Naive thymus-derived CD8-positive, alpha-beta T cell (primary cell): ENCODE data around the gene MED15. TPM values are rescaled to one million over a fixed set of nuclear protein-coding genes. Genes with fewer than 3 reads are reported as not detected.
A peak's percentile ranks its signal among the peaks of the same experiment; 100 is the strongest.

Source experiments
- ATAC-seq, 2 donors: fragments of 150-1000 bp; cut with Tn5 transposase in 1 of 2; sonication (Bioruptor Pico), chemical (Tn5 transposase) in 1 of 2; 1 replicate in 1 of 2; 2 replicates in 1 of 2; pipeline ENCODE4 v1.10.0; 2021; ENCODE audit warnings: mild to moderate bottlenecking in 2 of 2, moderate library complexity in 2 of 2
- POLR2A ChIA-PET: fragments of 350-600 bp; sonication (Branson Sonifier 250); formaldehyde crosslinking; loops from one replicate; lab custom pipeline; 2021; ENCODE audit warnings: antibody characterized with exemption; lab: Charles Lee
- DNase-seq, 10 donors: peaks; one replicate each; pipeline versions ENCODE4 v3.0.0 to v3.0.0-alpha.2; 2020 to 2022
- H3K27ac Mint-ChIP-seq, 10 donors: one replicate each; pipeline ENCODE4 v1.8.0; 2020 to 2022; ENCODE audit warnings: mild to moderate bottlenecking in 10 of 10, mixed read lengths in 10 of 10, moderate library complexity in 4 of 10, inconsistent platforms in 1 of 10
- H3K27me3 Mint-ChIP-seq, 5 donors: one replicate each; pipeline ENCODE4 v1.8.0; 2021 to 2022; ENCODE audit warnings: mixed read lengths in 5 of 5
- H3K36me3 Mint-ChIP-seq, 3 donors: one replicate each; pipeline ENCODE4 v1.8.0; 2020 to 2022; ENCODE audit warnings: mixed read lengths in 3 of 3, mild to moderate bottlenecking in 2 of 3, inconsistent platforms in 1 of 3
- H3K4me1 Mint-ChIP-seq, 4 donors: one replicate each; pipeline ENCODE4 v1.8.0; 2021 to 2022; ENCODE audit warnings: mixed read lengths in 4 of 4
- H3K4me3 Mint-ChIP-seq, 10 donors: one replicate each; pipeline ENCODE4 v1.8.0; 2020 to 2022; ENCODE audit warnings: mild to moderate bottlenecking in 10 of 10, mixed read lengths in 10 of 10, moderate library complexity in 6 of 10, inconsistent platforms in 1 of 10
- H3K9me3 Mint-ChIP-seq, 9 donors: one replicate each; pipeline ENCODE4 v1.8.0; 2020 to 2022; ENCODE audit warnings: mixed read lengths in 9 of 9, mild to moderate bottlenecking in 3 of 9, inconsistent platforms in 1 of 9, moderate library complexity in 1 of 9
- polyA plus RNA-seq, 3 donors: library from polyadenylated mRNA; unstranded; fragments of 300-500 nt; fragmentation: Illumina TruSeq; gene quantifications; one replicate each; pipeline ENCODE4 v1.2.3, GENCODE V29; 2021
- total RNA-seq, 8 experiments: library from RNA in 2 of 8; stranded (reverse) in 2 of 8; gene quantifications; one replicate each; pipeline ENCODE4 v1.2.3 and lab custom pipeline; 2021 to 2026

MED15 gene, protein sequence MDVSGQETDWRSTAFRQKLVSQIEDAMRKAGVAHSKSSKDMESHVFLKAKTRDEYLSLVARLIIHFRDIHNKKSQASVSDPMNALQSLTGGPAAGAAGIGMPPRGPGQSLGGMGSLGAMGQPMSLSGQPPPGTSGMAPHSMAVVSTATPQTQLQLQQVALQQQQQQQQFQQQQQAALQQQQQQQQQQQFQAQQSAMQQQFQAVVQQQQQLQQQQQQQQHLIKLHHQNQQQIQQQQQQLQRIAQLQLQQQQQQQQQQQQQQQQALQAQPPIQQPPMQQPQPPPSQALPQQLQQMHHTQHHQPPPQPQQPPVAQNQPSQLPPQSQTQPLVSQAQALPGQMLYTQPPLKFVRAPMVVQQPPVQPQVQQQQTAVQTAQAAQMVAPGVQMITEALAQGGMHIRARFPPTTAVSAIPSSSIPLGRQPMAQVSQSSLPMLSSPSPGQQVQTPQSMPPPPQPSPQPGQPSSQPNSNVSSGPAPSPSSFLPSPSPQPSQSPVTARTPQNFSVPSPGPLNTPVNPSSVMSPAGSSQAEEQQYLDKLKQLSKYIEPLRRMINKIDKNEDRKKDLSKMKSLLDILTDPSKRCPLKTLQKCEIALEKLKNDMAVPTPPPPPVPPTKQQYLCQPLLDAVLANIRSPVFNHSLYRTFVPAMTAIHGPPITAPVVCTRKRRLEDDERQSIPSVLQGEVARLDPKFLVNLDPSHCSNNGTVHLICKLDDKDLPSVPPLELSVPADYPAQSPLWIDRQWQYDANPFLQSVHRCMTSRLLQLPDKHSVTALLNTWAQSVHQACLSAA
- total RNA-seq, result 100 to 1,000 TPM; 308 to 327 TPM
- 10 to 100 TPM; 25.4 to 85.2 (median 38.2) TPM for polyA plus RNA-seq
- 80.1 to 211 (median 155) reads per million in 6 experiments for total RNA-seq (lab: John Stamatoyannopoulos, UW)

DNA sequence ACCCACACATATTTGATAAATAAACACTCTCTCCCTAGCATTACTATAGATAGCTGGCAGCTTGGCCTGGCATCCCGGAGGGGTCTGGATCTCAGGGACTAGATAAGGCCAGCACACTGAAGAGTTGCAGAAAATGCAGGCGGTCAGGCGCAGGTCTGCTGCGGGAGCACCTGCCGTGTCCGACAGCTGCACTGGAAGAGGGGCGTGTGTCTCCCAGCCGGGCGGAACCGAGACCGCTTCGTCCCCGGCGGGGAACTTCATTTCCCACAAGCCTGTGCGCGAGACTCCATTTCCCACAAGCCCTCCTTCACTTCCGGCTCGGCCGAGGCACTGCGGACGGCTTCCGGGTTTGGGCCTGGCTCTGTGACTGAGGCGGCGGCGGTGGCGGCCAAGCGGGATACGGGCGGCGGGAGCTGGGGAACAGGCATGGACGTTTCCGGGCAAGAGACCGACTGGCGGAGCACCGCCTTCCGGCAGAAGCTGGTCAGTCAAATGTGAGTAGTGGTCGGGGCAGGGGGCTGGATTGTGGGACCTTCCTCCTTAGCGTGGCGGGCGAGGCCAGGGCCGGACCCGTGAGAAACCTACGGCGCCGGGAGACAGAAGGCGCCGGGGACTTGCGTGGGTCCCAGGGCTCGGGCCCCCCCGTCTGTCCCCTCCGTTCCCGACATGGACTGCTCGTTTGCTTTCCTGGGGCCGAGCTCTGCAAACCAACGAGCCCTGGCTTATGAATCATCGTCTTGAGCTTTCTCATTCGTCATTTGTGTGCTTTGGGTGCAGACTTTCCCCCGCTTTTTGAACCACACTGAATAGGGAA lies at the start of gene MED15:
Gene MED15 (plus strand): TSS at position 358 of the 814 bp plus-strand sequence. CDS start 69 bp downstream, at position 427.
- H3K9me3 Mint-ChIP-seq, result no peaks in the 10 kb centered on the region
- peak; percentile 76 to 91 (median 84) for DNase-seq
- H3K27me3 Mint-ChIP-seq, result no peaks in the 10 kb centered on the region
- peaks cover 35 to 59% (median 53%) of the 10 kb centered on the region in 4 donors for H3K4me1 Mint-ChIP-seq
- H3K27ac Mint-ChIP-seq, result peak within 1 kb of the TSS; percentile 94 to 100 (median 97)
- ATAC-seq, result peak; percentile 91 to 92
- POLR2A ChIA-PET, result interaction anchor here (0.6 to 8.9 kb wide), 19 partner anchors 11 to 195 kb away, joined by 3 to 140 read pairs (median 4); partner anchors contain the start of gene KLHL22
- H3K36me3 Mint-ChIP-seq, result peaks cover 0 to 30% (median 1%) of the 10 kb centered on the region in 3 donors
- peak within 1 kb of the TSS; percentile 94 to 100 (median 97) for H3K4me3 Mint-ChIP-seq

DNA sequence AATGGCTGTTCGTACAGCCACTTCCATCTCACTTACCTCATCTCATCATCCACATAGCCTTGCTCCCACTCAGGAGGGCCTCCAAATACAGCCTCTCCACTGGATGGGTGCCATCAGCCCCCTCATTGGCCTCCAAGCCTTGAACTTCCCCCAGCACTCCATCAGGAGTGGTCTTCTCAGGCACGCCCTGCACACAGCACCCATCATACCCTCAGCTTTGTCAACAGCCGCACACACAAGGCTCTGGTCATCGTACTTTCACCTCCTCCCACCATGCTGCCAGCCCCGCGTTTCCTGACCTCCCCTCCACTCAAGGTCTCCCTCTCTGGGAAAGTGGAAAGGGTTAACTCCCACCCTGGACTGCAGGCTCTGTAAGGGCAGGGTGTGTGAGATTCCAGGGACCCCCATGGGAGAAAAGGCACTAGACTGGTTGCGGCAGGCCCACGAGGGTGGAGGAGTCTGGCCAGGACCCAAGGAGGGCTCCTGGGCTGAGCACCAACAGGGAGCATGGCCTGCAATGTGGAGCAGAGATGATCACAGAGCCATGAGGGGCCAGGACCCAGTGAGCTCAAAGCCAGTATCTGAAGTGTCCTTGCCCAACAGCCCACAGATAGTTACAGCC lies 48.8 kb upstream of the MED15 start:
- peak overlapping the region in 4 of 10 donors; percentile 53 to 81 (median 68) for H3K27ac Mint-ChIP-seq
- H3K4me3 Mint-ChIP-seq, result peak overlapping the region in 1 of 10 donors; percentile 41
- H3K27me3 Mint-ChIP-seq, result no peaks in the 10 kb centered on the region
- ATAC-seq (no peak), DNase-seq (no peak)
- H3K9me3 Mint-ChIP-seq, result no peaks in the 10 kb centered on the region
- H3K4me1 Mint-ChIP-seq, result peaks cover 27 to 63% (median 49%) of the 10 kb centered on the region in 4 donors
- POLR2A ChIA-PET, result interaction anchor here (0.7 to 1.3 kb wide), 2 partner anchors 31 to 99 kb away, joined by 4 to 8 read pairs; no protein-coding TSS in a partner anchor
- peaks cover 0 to 39% (median 18%) of the 10 kb centered on the region in 3 donors for H3K36me3 Mint-ChIP-seq

DNA sequence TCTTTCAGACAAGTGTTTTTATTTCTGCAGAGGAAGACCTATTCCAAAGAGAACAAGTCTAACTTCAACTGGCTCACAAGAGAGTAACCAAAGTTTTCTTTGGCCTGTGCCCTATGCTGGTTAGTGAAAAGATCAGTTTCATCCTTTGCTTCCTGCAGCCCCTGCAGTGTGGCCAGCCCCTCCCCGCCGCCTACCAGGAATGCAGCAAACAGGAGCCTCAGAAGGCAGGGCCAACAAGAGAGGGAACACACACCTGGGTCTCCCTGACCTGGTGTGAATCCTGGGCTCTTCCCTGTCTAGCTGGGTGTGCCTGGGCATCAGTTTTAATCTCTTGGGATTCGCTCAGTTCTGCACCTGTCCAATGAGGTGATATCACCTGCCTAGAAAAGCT lies 48.3 kb upstream of the MED15 start:
- peaks cover 0 to 39% (median 18%) of the 10 kb centered on the region in 3 donors for H3K36me3 Mint-ChIP-seq
- peaks cover 32 to 68% (median 54%) of the 10 kb centered on the region in 4 donors for H3K4me1 Mint-ChIP-seq
- H3K27me3 Mint-ChIP-seq, result no peaks in the 10 kb centered on the region
- H3K27ac Mint-ChIP-seq, result peak overlapping the region in 6 of 10 donors; percentile 23 to 87 (median 72)
- no peak for ATAC-seq
- no peak overlapping the region for H3K4me3 Mint-ChIP-seq
- POLR2A ChIA-PET, result interaction anchor here (0.9 to 1.3 kb wide), 3 partner anchors 48 to 242 kb away, joined by 3 to 4 read pairs (median 3); partner anchors contain the start of gene MED15
- DNase-seq, result no peak
- no peaks in the 10 kb centered on the region for H3K9me3 Mint-ChIP-seq

DNA sequence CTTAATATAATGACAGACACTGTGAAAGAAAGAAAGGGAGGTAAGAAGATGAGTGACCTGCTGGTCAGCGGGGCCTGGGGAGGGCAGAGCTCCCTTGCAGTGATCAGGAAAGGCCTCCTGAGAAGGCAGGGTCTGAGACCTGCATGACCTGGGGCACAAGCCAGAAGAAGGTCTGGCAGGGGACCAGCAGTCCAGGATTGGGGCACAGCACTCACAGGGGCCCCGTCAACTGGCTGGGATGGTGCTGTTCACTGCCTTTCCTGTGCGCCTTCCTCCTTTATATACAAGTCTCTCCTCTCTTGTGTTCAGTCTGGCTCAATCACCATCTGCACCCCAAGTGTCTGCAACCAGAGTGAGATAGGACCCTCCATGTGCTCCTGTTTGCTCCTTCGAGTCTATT lies 47.5 kb upstream of the MED15 start:
- H3K27ac Mint-ChIP-seq, result peak overlapping the region in 5 of 10 donors; percentile 23 to 87 (median 65)
- H3K9me3 Mint-ChIP-seq, result no peaks in the 10 kb centered on the region
- POLR2A ChIA-PET, result interaction anchor here (0.9 to 1.3 kb wide), 3 partner anchors 47 to 241 kb away, joined by 3 to 4 read pairs (median 3); partner anchors contain the start of gene MED15
- ATAC-seq, result no peak
- H3K4me1 Mint-ChIP-seq, result peaks cover 35 to 75% (median 61%) of the 10 kb centered on the region in 4 donors
- H3K27me3 Mint-ChIP-seq, result no peaks in the 10 kb centered on the region
- DNase-seq, result peak in 1 of 10 donors; percentile 28
- peaks cover 0 to 36% (median 18%) of the 10 kb centered on the region in 3 donors for H3K36me3 Mint-ChIP-seq
- peak overlapping the region in 1 of 10 donors; percentile 30 for H3K4me3 Mint-ChIP-seq

DNA sequence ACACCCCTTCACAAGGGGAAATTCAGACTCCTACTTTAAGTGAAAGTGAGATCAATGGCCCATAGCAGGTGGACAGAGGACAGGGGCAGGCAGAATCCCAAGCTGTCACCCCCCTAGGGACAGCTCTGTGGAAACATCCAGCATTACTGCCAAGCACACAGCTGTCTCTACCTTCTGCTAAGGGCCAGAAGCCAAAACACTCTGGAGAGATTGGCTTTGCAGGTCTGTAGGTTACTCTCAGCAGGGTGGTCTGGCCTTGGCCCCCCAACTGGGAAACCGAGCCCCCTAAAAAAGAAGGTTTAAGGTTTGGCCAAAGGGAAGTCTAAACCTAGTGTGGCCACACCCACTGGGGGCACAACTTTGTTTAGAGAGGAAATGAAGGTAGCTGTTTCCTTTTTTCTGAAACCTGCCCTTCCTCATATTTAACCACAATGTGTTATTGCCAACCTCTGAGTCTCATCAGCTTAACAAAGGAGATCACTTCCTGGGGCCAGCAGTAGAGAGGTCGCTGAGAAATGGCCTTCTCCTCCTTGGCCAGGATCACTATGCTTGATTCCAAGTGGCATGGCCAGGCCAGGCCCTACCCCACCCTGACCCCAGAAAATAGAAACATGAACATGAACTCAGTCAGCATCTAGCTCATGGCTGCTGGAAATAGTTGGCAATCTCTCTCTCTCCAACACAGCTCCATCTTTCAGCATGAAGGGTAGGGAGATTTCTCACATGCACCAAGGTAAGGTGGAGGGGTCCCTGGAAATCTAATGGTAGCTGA lies 43.9 kb upstream of the MED15 start:
- H3K4me3 Mint-ChIP-seq, result peak overlapping the region; percentile 37 to 84 (median 74)
- peak overlapping the region; percentile 90 to 99 (median 99) for H3K27ac Mint-ChIP-seq
- ATAC-seq (peak; percentile 66 to 72), DNase-seq (peak in 9 of 10 donors; percentile 10 to 76 (median 49))
- H3K27me3 Mint-ChIP-seq, result no peaks in the 10 kb centered on the region
- POLR2A ChIA-PET, result interaction anchor here (0.6 to 3.9 kb wide), 32 partner anchors 8 to 1272 kb away, joined by 3 to 96 read pairs (median 5); partner anchors contain the start of genes DGCR6L, KLHL22, MED15 and YPEL1
- H3K4me1 Mint-ChIP-seq, result peaks cover 32 to 78% (median 67%) of the 10 kb centered on the region in 4 donors
- no peaks in the 10 kb centered on the region for H3K9me3 Mint-ChIP-seq
- peaks cover 0 to 16% (median 13%) of the 10 kb centered on the region in 3 donors for H3K36me3 Mint-ChIP-seq

DNA sequence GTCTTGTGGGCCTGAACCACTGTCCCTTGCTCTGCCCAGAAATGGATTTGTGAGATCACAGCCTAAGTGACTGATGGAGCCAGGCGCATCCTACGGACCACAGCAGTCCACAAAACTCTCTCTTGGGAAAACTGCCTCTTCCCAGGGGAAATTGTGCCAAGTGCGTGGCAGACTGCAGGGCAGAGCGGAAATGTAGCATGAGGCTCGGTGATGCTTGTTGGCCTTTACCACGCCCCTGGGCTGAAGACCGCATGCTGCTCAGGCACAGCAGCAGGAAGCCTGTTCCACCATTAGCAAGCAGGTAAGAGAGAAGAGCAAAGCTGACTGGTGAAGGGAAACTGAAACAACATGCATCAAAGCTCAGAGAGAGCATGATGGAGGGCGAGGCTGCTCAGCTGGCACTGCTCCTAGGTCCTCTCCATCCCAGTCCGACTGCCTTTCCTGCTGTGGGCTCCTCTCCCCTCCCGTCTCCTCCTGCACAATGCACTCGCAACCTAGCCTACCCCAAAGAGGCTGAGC lies 43.3 kb upstream of the MED15 start:
- H3K4me3 Mint-ChIP-seq, result peak overlapping the region; percentile 37 to 84 (median 74)
- H3K36me3 Mint-ChIP-seq, result peaks cover 4 to 14% (median 9%) of the 10 kb centered on the region in 3 donors
- peaks cover 34 to 79% (median 69%) of the 10 kb centered on the region in 4 donors for H3K4me1 Mint-ChIP-seq
- H3K27ac Mint-ChIP-seq, result peak overlapping the region; percentile 90 to 99 (median 99)
- H3K9me3 Mint-ChIP-seq, result no peaks in the 10 kb centered on the region
- no peaks in the 10 kb centered on the region for H3K27me3 Mint-ChIP-seq
- ATAC-seq (peak; percentile 88 to 90), DNase-seq (peak; percentile 28 to 86 (median 60))
- POLR2A ChIA-PET, result interaction anchor here (0.6 to 3.9 kb wide), 31 partner anchors 8 to 239 kb away, joined by 3 to 96 read pairs (median 5); partner anchors contain the start of genes DGCR6L, KLHL22, MED15 and ZNF74

DNA sequence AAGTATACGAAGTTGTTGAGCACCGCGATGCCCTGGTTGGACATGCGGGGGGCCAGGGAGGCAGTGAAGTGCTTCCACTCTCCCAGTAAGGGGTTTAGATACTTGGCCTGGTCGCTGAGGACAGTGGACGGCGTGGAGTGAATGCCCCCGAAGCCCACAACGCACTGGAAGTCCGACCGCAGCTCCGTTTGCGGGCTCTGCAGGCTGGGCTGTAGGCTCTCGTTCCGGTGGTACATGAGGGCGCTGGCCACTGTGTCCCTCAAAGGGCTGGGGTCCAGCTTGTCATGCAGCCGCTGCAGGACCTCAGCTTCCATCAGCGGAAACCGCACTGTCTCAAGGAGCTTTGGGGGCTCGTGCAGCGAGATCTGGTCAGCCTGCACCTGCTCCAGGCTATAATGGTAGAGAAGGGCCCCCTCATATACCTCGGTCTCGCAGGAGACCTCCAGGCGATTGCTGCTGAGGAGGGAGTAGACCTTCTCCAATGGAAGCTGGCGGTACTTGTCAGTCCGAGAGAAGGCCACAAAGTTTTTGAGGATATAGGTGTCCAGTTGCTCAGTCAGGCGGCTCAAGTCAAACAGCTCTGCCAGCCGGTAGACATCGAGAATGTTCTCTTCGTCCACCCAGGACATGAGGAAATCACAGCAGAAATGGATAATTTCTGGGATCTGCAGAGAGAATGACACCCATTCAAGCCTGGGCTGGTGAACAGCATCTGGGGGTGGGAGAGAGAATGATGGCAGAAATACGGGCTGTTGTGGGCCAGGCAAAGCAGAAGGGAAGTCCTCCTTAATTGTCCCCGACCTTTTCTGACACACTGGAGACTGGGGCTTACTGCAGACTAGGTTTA lies 42.3 kb upstream of the MED15 start:
- Mint-ChIP-seq H3K27me3 (no peaks in the 10 kb centered on the region), H3K4me3 (peak overlapping the region in 8 of 10 donors; percentile 56 to 84 (median 78)), H3K4me1 (peaks cover 30 to 78% (median 67%) of the 10 kb centered on the region in 4 donors), H3K9me3 (no peaks in the 10 kb centered on the region), H3K36me3 (peaks cover 4 to 13% (median 5%) of the 10 kb centered on the region in 3 donors), H3K27ac (peak overlapping the region; percentile 90 to 99 (median 99))
- DNase-seq (peak in 1 of 10 donors; percentile 6), ATAC-seq (no peak)
- POLR2A ChIA-PET, result interaction anchor here (1.0 to 3.9 kb wide), 24 partner anchors 8 to 238 kb away, joined by 3 to 96 read pairs (median 8); partner anchors contain the start of genes DGCR6L, KLHL22, MED15 and ZNF74

DNA sequence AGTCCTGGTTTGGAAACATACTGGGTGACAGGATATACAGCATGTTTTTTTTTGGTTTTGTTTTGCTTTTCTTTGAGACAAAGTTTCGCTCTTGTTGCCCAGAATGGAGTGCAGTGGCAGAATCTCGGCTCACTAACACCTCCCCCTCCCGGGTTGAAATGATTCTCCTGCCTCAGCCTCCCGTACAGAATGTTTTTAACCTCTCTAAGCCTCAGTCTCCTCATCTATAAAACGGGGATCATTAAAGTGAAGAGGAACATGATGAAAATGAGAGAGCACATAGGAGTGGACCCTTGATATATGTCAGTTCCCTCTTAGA lies 41.7 kb upstream of the MED15 start:
- Mint-ChIP-seq H3K36me3 (peaks cover 5 to 19% (median 7%) of the 10 kb centered on the region in 3 donors), H3K27ac (peak overlapping the region; percentile 90 to 99 (median 98)), H3K4me1 (peaks cover 33 to 81% (median 66%) of the 10 kb centered on the region in 4 donors), H3K9me3 (no peaks in the 10 kb centered on the region), H3K27me3 (no peaks in the 10 kb centered on the region), H3K4me3 (peak overlapping the region in 9 of 10 donors; percentile 56 to 83 (median 72))
- ATAC-seq (no peak), DNase-seq (peak in 2 of 10 donors; percentile 9 to 29)
- POLR2A ChIA-PET, result interaction anchor here (1.0 to 3.9 kb wide), 5 partner anchors 20 to 104 kb away, joined by 3 to 62 read pairs (median 4); partner anchors contain the start of gene ZNF74

DNA sequence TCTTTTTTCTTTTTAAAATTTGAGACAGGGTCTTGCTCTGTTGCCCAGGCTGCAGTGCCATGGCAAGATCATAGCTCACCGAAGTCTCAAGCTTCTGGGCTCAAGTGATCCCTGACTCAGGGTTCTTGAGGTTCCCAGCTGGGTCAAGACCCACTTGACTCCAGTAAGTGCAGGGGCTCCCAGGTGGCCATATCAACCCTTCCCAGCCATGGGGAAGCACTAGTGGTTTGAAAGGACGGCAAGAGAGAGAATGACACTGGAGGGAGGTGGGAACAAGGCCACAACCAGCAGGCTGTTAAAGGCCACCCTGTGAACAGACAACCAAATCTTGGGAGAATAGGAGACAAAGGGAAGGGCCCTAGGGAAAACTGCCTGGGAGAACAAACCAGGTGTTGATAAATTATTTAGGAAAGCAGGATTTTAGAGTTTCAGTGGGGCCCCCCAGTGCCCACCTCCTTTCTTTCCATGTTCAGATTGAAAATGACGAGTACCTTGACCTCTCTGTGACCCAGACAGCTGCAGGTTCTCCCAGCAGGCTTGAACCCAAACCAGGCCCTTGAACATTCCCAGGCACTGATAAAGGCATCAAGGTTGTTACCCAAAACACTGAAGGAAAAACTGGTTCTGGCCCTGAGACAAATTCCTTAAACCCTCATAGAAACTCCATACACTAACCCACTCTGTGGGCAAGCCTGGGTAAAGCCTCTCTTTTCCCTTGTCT lies 40.6 kb upstream of the MED15 start:
- H3K9me3 Mint-ChIP-seq, result no peaks in the 10 kb centered on the region
- peaks cover 33 to 72% (median 64%) of the 10 kb centered on the region in 4 donors for H3K4me1 Mint-ChIP-seq
- H3K36me3 Mint-ChIP-seq, result peaks cover 5 to 24% (median 8%) of the 10 kb centered on the region in 3 donors
- peak in 1 of 10 donors; percentile 57 for DNase-seq
- H3K4me3 Mint-ChIP-seq, result peak overlapping the region in 2 of 10 donors; percentile 9 to 23
- peak overlapping the region; percentile 73 to 90 (median 78) for H3K27ac Mint-ChIP-seq
- POLR2A ChIA-PET, result interaction anchor here (1.2 to 2.1 kb wide), 3 partner anchors 11 to 236 kb away, joined by 3 to 4 read pairs (median 3); no protein-coding TSS in a partner anchor
- no peak for ATAC-seq
- H3K27me3 Mint-ChIP-seq, result no peaks in the 10 kb centered on the region
